HG02884 (cell line): ENCODE data around the gene TMEM131.

Experiments
- ATAC-seq: cut with Tn5 transposase; IDR thresholded peaks from one replicate; pipeline ENCODE4 v1.9.1; 2021; ENCODE audit warnings: mild to moderate bottlenecking, moderate library complexity; ENCODE audit not compliant: unreplicated experiment

TMEM131 gene

DNA sequence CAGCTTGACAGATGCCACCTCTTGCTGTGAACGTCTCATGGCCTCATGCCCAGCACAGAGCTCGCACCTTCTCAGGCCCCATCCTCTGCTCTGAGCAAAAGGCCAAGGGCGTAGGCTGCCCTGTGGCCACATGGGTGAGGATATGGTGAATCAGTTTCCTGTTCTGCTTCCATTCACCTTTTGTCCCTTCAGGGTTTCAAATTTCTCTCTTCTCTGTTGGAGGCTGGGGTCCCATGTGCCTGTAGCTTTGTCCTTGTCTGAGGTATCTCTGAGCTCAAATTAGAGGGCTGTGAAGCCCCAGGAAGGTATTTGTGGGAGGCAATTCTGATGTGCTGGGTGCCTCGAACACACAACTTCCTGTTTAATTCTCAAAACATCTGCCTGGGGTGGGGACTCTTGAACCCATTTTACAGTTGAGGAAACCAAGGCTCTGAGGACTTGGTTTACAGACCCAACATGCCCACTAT is 253.3 kb downstream of the TMEM131 start:
- ATAC-seq: no peak

- no peak for ATAC-seq
Observed at GRCh38 chr2:97741686-97742085, 254.1 kb downstream of the TMEM131 start.

- no peak for ATAC-seq
Observed at GRCh38 chr2:97741251-97741650, 254.5 kb downstream of the TMEM131 start.

DNA sequence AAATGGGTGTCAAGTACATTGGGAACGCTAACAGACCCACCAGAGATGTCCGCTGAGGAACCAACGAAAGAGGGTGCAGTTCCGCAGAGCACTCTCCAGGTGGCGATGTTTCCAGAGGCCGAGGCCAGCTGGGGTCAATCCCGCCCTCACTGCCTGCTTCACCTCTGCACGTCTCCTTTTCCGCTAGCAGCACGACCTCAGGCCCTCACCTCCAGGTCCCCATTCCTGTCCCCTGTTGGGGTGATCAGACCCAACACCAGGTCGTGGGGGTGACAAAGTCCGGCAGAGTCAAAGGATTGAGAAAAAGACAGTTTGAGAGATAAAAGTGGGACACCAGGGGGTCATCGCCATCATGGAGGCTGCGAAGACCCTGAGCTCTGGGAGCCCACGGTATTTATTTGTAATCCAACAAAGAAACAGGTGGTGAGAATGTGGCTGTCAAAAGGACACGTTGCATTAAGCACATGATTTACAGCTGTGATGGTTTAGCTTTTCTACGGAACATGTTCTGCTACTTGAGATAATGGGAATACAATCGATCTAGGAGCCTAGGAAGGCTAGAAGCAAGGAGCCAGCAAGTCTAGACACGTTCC is 255.1 kb downstream of the TMEM131 start:
- ATAC-seq: no peak

DNA sequence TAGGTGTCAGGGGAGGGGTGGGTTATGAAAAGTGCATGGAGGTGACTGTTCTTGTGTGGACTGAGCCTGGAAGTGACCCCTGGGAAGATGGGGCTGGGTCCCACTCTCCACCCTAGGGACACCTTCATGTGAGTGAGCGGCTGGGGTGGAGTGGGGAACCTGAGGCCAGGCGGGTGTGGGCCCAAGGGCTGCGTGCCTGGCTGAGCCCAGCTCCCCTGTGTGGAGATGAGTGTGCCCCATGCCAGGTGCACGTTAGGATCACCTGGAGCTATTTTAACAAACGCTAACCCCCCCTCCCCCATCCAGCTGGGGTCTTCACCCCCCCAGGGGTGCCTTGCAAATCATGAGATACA is 255.9 kb downstream of the TMEM131 start:
- ATAC-seq: no peak

DNA sequence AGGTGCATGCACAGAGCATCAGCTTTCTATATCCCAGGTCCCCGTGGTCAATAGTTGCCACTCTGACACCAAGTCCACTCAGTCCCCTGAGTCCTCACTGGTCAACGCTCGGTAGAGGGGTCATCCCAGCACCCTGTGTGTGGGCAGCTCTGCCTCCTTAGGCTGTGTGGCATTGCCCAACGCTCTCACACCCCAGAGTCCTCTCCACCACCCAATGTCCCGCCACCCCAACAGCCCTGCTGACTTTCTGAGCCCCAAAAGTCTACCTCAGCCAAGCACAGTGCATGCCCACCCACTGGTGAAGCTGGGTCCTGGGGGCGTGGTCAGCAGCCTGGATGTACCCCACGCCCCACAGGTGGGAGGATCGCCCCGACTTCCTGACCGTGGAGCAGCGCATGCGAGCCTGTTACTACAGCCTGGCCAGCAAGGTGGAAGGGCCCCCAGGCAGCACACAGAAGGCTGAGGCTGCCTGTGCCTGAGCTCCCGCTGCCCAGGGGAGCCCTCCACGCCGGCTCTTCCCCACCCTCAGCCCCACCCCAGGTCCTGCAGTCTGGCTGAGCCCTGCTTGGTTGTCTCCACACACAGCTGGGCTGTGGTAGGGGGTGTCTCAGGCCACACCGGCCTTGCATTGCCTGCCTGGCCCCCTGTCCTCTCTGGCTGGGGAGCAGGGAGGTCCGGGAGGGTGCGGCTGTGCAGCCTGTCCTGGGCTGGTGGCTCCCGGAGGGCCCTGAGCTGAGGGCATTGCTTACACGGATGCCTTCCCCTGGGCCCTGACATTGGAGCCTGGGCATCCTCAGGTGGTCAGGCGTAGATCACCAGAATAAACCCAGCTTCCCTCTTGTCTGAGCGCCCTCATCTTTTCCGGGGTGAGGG is 256.5 kb downstream of the TMEM131 start:
- no peak for ATAC-seq

- ATAC-seq: no peak
Observed at GRCh38 chr2:97738179-97739019, 257.3 kb downstream of the TMEM131 start.

GRCh38 chr2:97737421-97738178 is 258.1 kb downstream of the TMEM131 start:
- ATAC-seq: no peak

GRCh38 chr2:97736608-97737330 is 259.0 kb downstream of the TMEM131 start:
- no peak for ATAC-seq

DNA sequence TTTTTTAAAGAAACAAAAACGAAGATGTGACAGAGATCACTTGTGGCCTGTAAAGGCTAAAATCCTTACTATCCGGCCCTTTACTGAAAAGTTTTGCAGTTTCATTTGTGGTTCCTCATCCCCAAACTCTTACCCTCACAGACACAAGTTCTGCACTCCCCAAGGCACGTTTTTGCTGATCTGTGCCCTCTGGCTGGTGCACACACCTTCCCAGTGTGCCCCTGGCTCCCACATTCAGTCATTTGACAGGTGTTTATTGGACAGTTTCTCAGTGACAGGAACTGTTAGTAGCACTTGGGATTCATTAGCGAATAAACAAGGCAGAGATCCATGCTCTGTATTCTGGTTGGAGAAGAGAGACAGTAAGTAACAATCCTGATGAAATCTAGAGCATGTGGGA is 259.6 kb downstream of the TMEM131 start:
- ATAC-seq: no peak

DNA sequence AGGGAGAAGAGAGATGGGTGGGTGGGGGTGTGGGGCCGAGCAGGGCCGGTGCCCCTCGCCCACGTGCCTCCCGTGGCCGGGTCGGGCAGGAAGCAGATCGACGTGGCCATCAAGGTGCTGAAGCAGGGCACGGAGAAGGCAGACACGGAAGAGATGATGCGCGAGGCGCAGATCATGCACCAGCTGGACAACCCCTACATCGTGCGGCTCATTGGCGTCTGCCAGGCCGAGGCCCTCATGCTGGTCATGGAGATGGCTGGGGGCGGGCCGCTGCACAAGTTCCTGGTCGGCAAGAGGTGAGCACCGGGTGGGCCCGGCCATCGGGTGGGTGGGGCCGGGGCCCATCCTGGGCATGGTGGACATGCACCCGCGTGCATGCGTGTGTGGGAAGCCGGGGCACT is 260.6 kb downstream of the TMEM131 start:
- ATAC-seq: no peak

GRCh38 chr2:97734061-97735051 is 261.4 kb downstream of the TMEM131 start:
- ATAC-seq: no peak

DNA sequence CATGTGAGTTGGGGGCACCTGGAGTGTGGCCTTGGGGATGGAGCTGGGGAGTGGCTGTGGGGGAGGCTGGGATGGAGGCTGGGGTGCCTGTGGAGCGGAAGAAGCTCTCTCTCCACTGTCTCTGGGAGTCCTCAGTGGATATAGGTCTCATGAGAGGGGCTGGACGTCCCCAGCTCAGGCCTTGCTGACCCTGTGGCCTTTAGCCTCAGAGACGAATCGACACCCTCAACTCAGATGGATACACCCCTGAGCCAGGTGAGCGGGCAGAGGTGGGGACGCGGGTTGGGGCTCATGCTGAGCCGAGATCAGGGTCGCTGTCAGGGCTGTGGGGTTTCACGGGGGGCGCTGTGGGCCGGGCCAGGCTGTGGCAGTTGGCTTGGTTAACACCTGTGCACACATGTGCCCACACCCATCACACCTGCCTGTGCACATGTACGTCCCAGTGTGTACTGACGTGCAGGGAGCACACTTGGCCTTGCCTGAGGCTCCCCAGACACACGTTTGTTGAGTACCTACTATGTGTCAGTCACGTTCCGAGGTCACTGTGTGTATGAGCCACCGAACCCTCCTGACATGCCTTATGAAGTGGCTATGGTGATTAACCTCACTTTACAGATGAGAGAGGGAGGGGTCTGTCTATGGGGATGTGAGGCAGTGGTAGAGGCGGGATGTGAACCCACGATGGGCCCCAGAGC is 262.3 kb downstream of the TMEM131 start:
- no peak for ATAC-seq

DNA sequence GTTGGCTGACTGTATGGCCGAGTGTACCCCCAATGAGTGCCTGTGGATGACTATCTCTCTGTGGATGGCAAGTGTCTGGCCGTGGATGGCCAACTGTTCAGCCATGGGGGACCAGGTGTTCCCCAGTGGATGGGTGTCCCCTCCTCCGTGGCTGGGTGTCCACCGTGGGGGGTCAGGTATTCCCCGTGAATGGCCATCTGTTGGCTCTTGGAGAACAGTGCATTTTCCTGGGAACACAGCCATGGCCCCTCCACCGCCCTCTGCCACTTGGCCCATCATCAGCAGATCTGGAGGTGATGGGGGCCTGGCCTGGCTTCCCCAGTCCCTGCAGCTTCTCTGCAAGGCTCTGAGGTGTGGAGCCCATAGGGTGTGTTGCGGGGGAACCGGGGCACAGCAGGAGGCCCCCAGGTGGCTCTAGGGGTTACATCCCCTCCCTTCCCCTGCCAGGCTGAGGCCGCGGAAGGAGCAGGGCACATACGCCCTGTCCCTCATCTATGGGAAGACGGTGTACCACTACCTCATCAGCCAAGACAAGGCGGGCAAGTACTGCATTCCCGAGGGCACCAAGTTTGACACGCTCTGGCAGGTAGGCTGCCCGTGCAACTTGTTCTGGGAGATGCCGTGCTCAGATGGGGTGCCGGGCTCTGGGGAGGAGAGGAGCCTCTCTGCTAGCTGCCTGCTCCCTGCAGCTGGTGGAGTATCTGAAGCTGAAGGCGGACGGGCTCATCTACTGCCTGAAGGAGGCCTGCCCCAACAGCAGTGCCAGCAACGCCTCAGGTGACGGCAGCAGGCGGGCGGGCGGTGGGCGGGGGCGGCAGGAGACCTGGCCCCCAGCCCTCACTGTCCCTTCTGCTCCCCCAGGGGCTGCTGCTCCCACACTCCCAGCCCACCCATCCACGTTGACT is 263.1 kb downstream of the TMEM131 start:
- ATAC-seq: no peak

- no peak for ATAC-seq
Observed at GRCh38 chr2:97731274-97732020, 264.3 kb downstream of the TMEM131 start.

GRCh38 chr2:97730245-97730644 is 265.5 kb downstream of the TMEM131 start:
- no peak for ATAC-seq
